ENCODE results near the gene BTNL8. TPM values are rescaled to one million over a fixed set of nuclear protein-coding genes. Genes with fewer than 3 reads are reported as not detected.

BTNL8 gene
- total and polyA plus RNA-seq, 2 experiments from 2014 or later: not detected

DNA sequence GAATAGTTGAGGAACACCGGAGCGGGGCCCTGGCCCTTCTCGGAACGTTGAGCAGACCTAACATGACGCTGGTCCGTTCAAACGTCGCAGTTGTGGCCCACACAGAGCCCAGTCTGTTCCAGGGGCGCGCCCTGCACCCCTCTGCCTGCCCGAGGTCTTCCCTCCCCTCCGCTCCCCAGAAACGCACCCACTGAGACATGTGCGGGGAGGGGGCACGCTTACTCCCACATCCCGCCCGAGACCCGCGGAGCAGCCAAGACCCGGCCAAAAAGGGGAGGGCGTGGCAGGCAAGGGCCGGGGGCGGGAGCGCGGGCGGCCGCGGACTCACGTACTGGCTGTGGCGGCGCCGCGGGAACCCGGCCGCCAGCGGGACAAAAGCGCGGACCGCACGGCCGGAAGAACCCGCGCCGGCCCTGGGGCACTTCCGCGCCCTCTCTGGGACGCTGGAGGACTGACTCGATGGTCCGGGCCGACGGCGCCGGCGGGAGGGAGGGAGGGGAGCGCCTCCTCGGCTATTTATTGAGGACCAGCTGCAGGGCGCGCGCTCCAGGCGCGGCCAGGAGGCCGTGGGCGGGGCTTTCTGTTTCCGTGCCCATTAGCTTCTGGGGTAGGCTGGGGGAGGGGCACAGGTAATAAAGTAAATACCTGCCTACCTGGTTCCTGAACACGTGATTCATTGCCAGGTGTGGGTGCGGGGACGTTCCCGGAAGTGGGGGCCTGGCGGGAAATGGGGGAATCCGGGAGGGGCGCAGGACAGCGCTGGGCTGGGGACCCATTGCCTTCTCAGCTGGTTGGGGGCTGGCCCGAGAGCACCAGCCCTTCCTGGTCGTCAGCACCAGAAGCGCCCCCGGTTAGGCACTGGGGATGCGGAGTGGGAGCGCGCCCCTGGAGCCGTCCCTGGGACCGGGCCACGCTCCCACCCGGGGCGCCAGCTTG, 37.8 kb upstream of the BTNL8 start, which contains the start of gene ZFP62:
TSS of gene ZFP62 (minus strand) at position 390 of the 936 bp plus-strand sequence. CDS start at position 333, 57 bp downstream.
- H4K20me1 ChIP-seq (ENCODE audit: insufficient read depth): no peaks in the 10 kb centered on the region
- peaks cover 4% of the 10 kb centered on the region; the same call in 1 of the 2 replicates for H3K4me1 ChIP-seq (ENCODE audit: insufficient read depth)
- H3K9me2 ChIP-seq (ENCODE audit: insufficient read depth): no peaks in the 10 kb centered on the region
- WGBS, 2 experiments (ENCODE audit: low coverage in 1 of 2, low lambda C conversion rate in 2 of 2, missing lambda C conversion rate in 2 of 2): 1 to 2% methylated on average over 40 to 45 of the region's 84 CpGs
- peak within 1 kb of the TSS; percentile 97 for H2AFZ ChIP-seq
- H3K9me3 ChIP-seq (ENCODE audit: low read depth): no peaks in the 10 kb centered on the region
- H3K4me3 ChIP-seq: peak within 1 kb of the TSS; percentile 96
- H3F3A ChIP-seq (ENCODE audit: insufficient read depth): peaks cover 6% of the 10 kb centered on the region; the same call in 1 of the 2 replicates
- H3K9ac ChIP-seq: peak within 1 kb of the TSS; percentile 91
- peak within 1 kb of the TSS; percentile 84 for H3K4me2 ChIP-seq (ENCODE audit: unreplicated experiment)
- in situ Hi-C loops (cut with MboI): no loop called here
- TF ChIP-seq EZH2phosphoT487 (IDR thresholded peaks at IDR 0.05; ENCODE audit: insufficient read depth, low read depth): no peak
- no peak for TF ChIP-seq EZH2 (IDR thresholded peaks at IDR 0.05; ENCODE audit: insufficient read depth, poor library complexity, severe bottlenecking)
- DNase-seq: peak; percentile 95
- H3K79me2 ChIP-seq (ENCODE audit: insufficient read depth): peaks cover 33% of the 10 kb centered on the region
- H3K27me3 ChIP-seq (replicated peaks; ENCODE audit: insufficient read depth): no peaks in the 10 kb centered on the region
- H3K36me3 ChIP-seq (ENCODE audit: low read depth): no peaks in the 10 kb centered on the region
- peak within 1 kb of the TSS; percentile 67 for H3K27ac ChIP-seq

DNA sequence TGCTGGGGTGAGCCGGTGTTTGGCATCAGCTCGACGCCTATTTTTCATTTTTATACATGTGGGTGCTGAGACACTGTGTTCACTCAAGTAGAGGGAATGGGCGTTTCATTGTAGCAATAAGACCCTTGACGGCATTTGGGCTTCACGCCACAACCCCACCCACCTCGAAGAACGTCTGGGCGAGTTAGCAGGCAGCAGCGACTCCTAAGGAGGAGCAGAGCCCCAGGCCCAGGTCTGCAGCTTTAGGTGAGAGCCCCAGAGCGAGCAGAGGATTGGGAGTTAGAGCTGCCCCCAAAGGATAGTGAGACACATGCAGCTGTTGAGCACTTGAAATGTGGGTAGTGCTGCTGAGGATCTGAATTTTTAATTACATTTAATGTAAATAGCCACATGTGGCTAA, 36.3 kb upstream of the BTNL8 start:
- TF ChIP-seq EZH2phosphoT487 (IDR thresholded peaks at IDR 0.05; ENCODE audit: insufficient read depth, low read depth) (no peak), EZH2 (IDR thresholded peaks at IDR 0.05; ENCODE audit: insufficient read depth, poor library complexity, severe bottlenecking) (no peak)
- Histone ChIP-seq H3K9me2 (ENCODE audit: insufficient read depth) (no peaks in the 10 kb centered on the region), H3K27me3 (replicated peaks; ENCODE audit: insufficient read depth) (no peaks in the 10 kb centered on the region)

GRCh38 chr5:180865981-180866695, 32.8 kb upstream of the BTNL8 start:
- Histone ChIP-seq H2AFZ (no peak overlapping the region), H3K4me2 (ENCODE audit: unreplicated experiment) (no peak overlapping the region), H3K4me3 (no peak overlapping the region), H3F3A (ENCODE audit: insufficient read depth) (peaks cover 6% of the 10 kb centered on the region; the same call in 1 of the 2 replicates), H3K4me1 (ENCODE audit: insufficient read depth) (no peaks in the 10 kb centered on the region), H3K79me2 (ENCODE audit: insufficient read depth) (no peaks in the 10 kb centered on the region), H4K20me1 (ENCODE audit: insufficient read depth) (no peaks in the 10 kb centered on the region), H3K27me3 (replicated peaks; ENCODE audit: insufficient read depth) (no peaks in the 10 kb centered on the region), H3K9me2 (ENCODE audit: insufficient read depth) (no peaks in the 10 kb centered on the region), H3K27ac (no peak overlapping the region), H3K36me3 (ENCODE audit: low read depth) (no peaks in the 10 kb centered on the region), H3K9ac (no peak overlapping the region), H3K9me3 (ENCODE audit: low read depth) (no peaks in the 10 kb centered on the region)
- in situ Hi-C loops (cut with MboI): no loop called here
- WGBS, 2 experiments (ENCODE audit: low coverage in 1 of 2, low lambda C conversion rate in 2 of 2, missing lambda C conversion rate in 2 of 2): 33 to 39% methylated on average over 5 of the region's 5 CpGs
- TF ChIP-seq EZH2 (IDR thresholded peaks at IDR 0.05; ENCODE audit: insufficient read depth, poor library complexity, severe bottlenecking): no peak
- no peak for TF ChIP-seq EZH2phosphoT487 (IDR thresholded peaks at IDR 0.05; ENCODE audit: insufficient read depth, low read depth)
- DNase-seq: no peak

More for the DNA sequence above, 36.3 kb upstream of the BTNL8 start:
- DNase-seq: no peak
- no peak overlapping the region for H3K9ac ChIP-seq
- WGBS, 2 experiments (ENCODE audit: low coverage in 1 of 2, low lambda C conversion rate in 2 of 2, missing lambda C conversion rate in 2 of 2): 40 to 47% methylated on average over 11 of the region's 11 CpGs
- H3F3A ChIP-seq (ENCODE audit: insufficient read depth): peaks cover 6% of the 10 kb centered on the region; the same call in 1 of the 2 replicates
- H3K36me3 ChIP-seq (ENCODE audit: low read depth): no peaks in the 10 kb centered on the region
- H3K79me2 ChIP-seq (ENCODE audit: insufficient read depth): peaks cover 27% of the 10 kb centered on the region
- no peaks in the 10 kb centered on the region for H3K9me3 ChIP-seq (ENCODE audit: low read depth)
- peaks cover 4% of the 10 kb centered on the region; the same call in 1 of the 2 replicates for H3K4me1 ChIP-seq (ENCODE audit: insufficient read depth)
- no peak overlapping the region for H3K4me2 ChIP-seq (ENCODE audit: unreplicated experiment)
- H4K20me1 ChIP-seq (ENCODE audit: insufficient read depth): no peaks in the 10 kb centered on the region
- no peak overlapping the region; the same call in 1 of the 2 replicates for H2AFZ ChIP-seq
- in situ Hi-C loops (cut with MboI): no loop called here
- no peak overlapping the region for H3K27ac ChIP-seq
- no peak overlapping the region for H3K4me3 ChIP-seq

DNA sequence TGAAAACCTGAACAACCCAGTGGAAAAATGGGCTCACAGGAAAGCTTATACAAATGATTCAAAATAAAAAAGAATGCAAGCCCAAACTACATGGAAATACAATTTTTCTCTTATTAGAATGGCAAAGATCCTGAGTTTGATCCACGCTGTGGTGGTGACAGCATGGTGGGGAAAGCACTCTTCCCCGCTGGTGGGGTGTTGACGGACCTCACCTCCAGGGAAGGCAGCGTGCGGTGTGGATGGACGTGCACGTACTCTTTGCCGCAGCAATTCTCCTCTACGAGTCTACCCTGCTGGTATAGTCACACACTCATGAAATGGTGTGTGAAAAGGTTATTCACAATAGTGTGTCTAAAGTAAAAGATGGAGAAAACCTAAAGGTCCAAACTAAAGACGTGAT, 32.0 kb upstream of the BTNL8 start:
- H3K9ac ChIP-seq: no peak overlapping the region
- no peaks in the 10 kb centered on the region for H3K9me3 ChIP-seq (ENCODE audit: low read depth)
- DNase-seq: no peak
- H3K9me2 ChIP-seq (ENCODE audit: insufficient read depth): no peaks in the 10 kb centered on the region
- no peaks in the 10 kb centered on the region for H3K4me1 ChIP-seq (ENCODE audit: insufficient read depth)
- H3K27ac ChIP-seq: no peak overlapping the region
- H4K20me1 ChIP-seq (ENCODE audit: insufficient read depth): no peaks in the 10 kb centered on the region
- H3F3A ChIP-seq (ENCODE audit: insufficient read depth): peaks cover 3% of the 10 kb centered on the region; the same call in 1 of the 2 replicates
- H3K79me2 ChIP-seq (ENCODE audit: insufficient read depth): no peaks in the 10 kb centered on the region
- H3K27me3 ChIP-seq (replicated peaks; ENCODE audit: insufficient read depth): no peaks in the 10 kb centered on the region
- in situ Hi-C loops (cut with MboI): no loop called here
- no peak overlapping the region for H2AFZ ChIP-seq
- WGBS, 2 experiments (ENCODE audit: low coverage in 1 of 2, low lambda C conversion rate in 2 of 2, missing lambda C conversion rate in 2 of 2): 67% methylated on average over 10 of the region's 10 CpGs
- H3K36me3 ChIP-seq (ENCODE audit: low read depth): no peaks in the 10 kb centered on the region
- H3K4me2 ChIP-seq (ENCODE audit: unreplicated experiment): no peak overlapping the region
- TF ChIP-seq EZH2 (IDR thresholded peaks at IDR 0.05; ENCODE audit: insufficient read depth, poor library complexity, severe bottlenecking): no peak
- no peak for TF ChIP-seq EZH2phosphoT487 (IDR thresholded peaks at IDR 0.05; ENCODE audit: insufficient read depth, low read depth)
- H3K4me3 ChIP-seq: no peak overlapping the region
